ENCODE measurements around the gene SNX8.

Gene SNX8

GRCh38 chr7:2244404-2244995 lies 69.7 kb downstream of the SNX8 start:
- H3K9me3 Mint-ChIP-seq, result no peaks in the 10 kb centered on the region
- no peak for TF ChIP-seq CTCF (IDR thresholded peaks at IDR 0.05; ENCODE audit: unreplicated experiment in 3 of 3)
- H3K36me3 Mint-ChIP-seq (ENCODE audit: low read depth), result peaks cover 2% of the 10 kb centered on the region
- peak overlapping the region; percentile 29 to 41 (median 34) for H3K4me3 Mint-ChIP-seq
- no peak overlapping the region for H3K27ac Mint-ChIP-seq
- peaks cover 20% of the 10 kb centered on the region for H3K4me1 Mint-ChIP-seq
- H3K27me3 Mint-ChIP-seq (ENCODE audit: low read depth), result no peaks in the 10 kb centered on the region

GRCh38 chr7:2243458-2243857 lies 70.8 kb downstream of the SNX8 start:
- peaks cover 8% of the 10 kb centered on the region for H3K36me3 Mint-ChIP-seq (ENCODE audit: low read depth)
- H3K9me3 Mint-ChIP-seq, result no peaks in the 10 kb centered on the region
- H3K4me3 Mint-ChIP-seq, result peak overlapping the region; percentile 76 to 96 (median 91)
- H3K27ac Mint-ChIP-seq, result no peak overlapping the region
- H3K27me3 Mint-ChIP-seq (ENCODE audit: low read depth), result no peaks in the 10 kb centered on the region
- peaks cover 12% of the 10 kb centered on the region for H3K4me1 Mint-ChIP-seq
- no peak for TF ChIP-seq CTCF (IDR thresholded peaks at IDR 0.05; ENCODE audit: unreplicated experiment in 3 of 3)

GRCh38 chr7:2242541-2243429 lies 71.5 kb downstream of the SNX8 start:
- no peaks in the 10 kb centered on the region for H3K9me3 Mint-ChIP-seq
- H3K27me3 Mint-ChIP-seq (ENCODE audit: low read depth), result no peaks in the 10 kb centered on the region
- no peak for TF ChIP-seq CTCF (IDR thresholded peaks at IDR 0.05; ENCODE audit: unreplicated experiment in 3 of 3)
- H3K4me1 Mint-ChIP-seq, result peaks cover 12% of the 10 kb centered on the region
- H3K36me3 Mint-ChIP-seq (ENCODE audit: low read depth), result peaks cover 14% of the 10 kb centered on the region
- H3K4me3 Mint-ChIP-seq, result peak overlapping the region; percentile 91 to 96 (median 94)
- H3K27ac Mint-ChIP-seq, result peak overlapping the region in 2 of 3 experiments; percentile 77 to 81

GRCh38 chr7:2241580-2242540 lies 72.4 kb downstream of the SNX8 start, which contains the start of the genes MRM2 and NUDT1:
Gene MRM2 (minus strand): TSS chr7:2242205. CDS start chr7:2242169, 36 bp downstream.
Gene NUDT1 (plus strand): TSS chr7:2242226. CDS start chr7:2244575, 2,349 bp downstream.
- H3K9me3 Mint-ChIP-seq, result no peaks in the 10 kb centered on the region
- H3K4me3 Mint-ChIP-seq, result peak within 1 kb of the TSS; percentile 91 to 96 (median 94)
- no peak for TF ChIP-seq CTCF (IDR thresholded peaks at IDR 0.05; ENCODE audit: unreplicated experiment in 3 of 3)
- peaks cover 20% of the 10 kb centered on the region for H3K36me3 Mint-ChIP-seq (ENCODE audit: low read depth)
- peak within 1 kb of the TSS in 2 of 3 experiments; percentile 77 to 81 for H3K27ac Mint-ChIP-seq
- H3K27me3 Mint-ChIP-seq (ENCODE audit: low read depth), result no peaks in the 10 kb centered on the region
- H3K4me1 Mint-ChIP-seq, result peaks cover 12% of the 10 kb centered on the region

- H3K9me3 Mint-ChIP-seq, result no peaks in the 10 kb centered on the region
- peaks cover 5% of the 10 kb centered on the region for H3K4me1 Mint-ChIP-seq
- no peaks in the 10 kb centered on the region for H3K27me3 Mint-ChIP-seq (ENCODE audit: low read depth)
- no peak overlapping the region for H3K27ac Mint-ChIP-seq
- H3K36me3 Mint-ChIP-seq (ENCODE audit: low read depth), result peaks cover 37% of the 10 kb centered on the region
- no peak for TF ChIP-seq CTCF (IDR thresholded peaks at IDR 0.05; ENCODE audit: unreplicated experiment in 3 of 3)
- peak overlapping the region; percentile 64 to 77 (median 74) for H3K4me3 Mint-ChIP-seq
Measured at GRCh38 chr7:2239242-2239641, 75.0 kb downstream of the SNX8 start.

Data from nephron (organoid).